PC-9 (cell line): ENCODE results near the gene C21orf91. TPM values are rescaled to one million over a fixed set of nuclear protein-coding genes. Genes with fewer than 3 reads are reported as not detected.

Source experiments
- BruUV-seq: library from RNA; stranded (reverse); fragments of 400-500 nt; replicated peaks from 2 replicates; lab custom pipeline; 2021; lab: Mats Ljungman, UMichigan
- CTCF ChIA-PET: fragments of 300-600 bp; sonication (Branson Sonifier 250); formaldehyde crosslinking; loops from one replicate; lab custom pipeline; 2022; ENCODE audit warnings: antibody characterized with exemption; lab: Charles Lee
- POLR2A ChIA-PET: fragments of 300-600 bp; sonication (Branson Sonifier 250); formaldehyde crosslinking; loops from one replicate; lab custom pipeline; 2022; ENCODE audit warnings: antibody characterized with exemption; ENCODE audit not compliant: unreplicated experiment; lab: Charles Lee
- DNase-seq, 2 experiments: peaks; one replicate each; pipeline versions ENCODE4 v3.0.0 to v3.0.0-alpha.2; 2015 to 2022; ENCODE audit warnings: mixed read lengths in 1 of 2
- H2AFZ ChIP-seq: fragments of 200-600 bp; sonication (generic); 2 replicates; pipeline ENCODE4 v1.8.1; 2017; ENCODE audit warnings: antibody characterized with exemption
- H3F3A ChIP-seq: fragments of 200-600 bp; sonication (generic); 2 replicates; pipeline ENCODE4 v1.8.1; 2017; ENCODE audit warnings: antibody characterized with exemption, mild to moderate bottlenecking, low read depth; ENCODE audit not compliant: insufficient read depth
- H3K27ac ChIP-seq: fragments of 200-600 bp; sonication (generic); 2 replicates; pipeline ENCODE4 v1.6.1; 2016; ENCODE audit warnings: mixed run types
- H3K27me3 ChIP-seq: fragments of 200-600 bp; sonication (generic); 2 replicates; pipeline ENCODE4 v1.6.1; 2016; ENCODE audit warnings: low read depth, mixed run types; ENCODE audit not compliant: insufficient read depth
- H3K36me3 ChIP-seq: fragments of 200-600 bp; sonication (generic); 2 replicates; pipeline ENCODE4 v1.6.1; 2016; ENCODE audit warnings: low read depth, mixed run types
- H3K4me1 ChIP-seq: fragments of 200-600 bp; sonication (generic); replicated peaks from 2 replicates; pipeline ENCODE4 v1.6.1; 2016; ENCODE audit warnings: mixed run types; ENCODE audit not compliant: insufficient read depth
- H3K4me2 ChIP-seq: fragments of 200-600 bp; sonication (generic); 2 replicates; pipeline ENCODE4 v1.6.1; 2017; ENCODE audit warnings: mixed run types
- H3K4me3 ChIP-seq: fragments of 200-600 bp; sonication (generic); 2 replicates; pipeline ENCODE4 v1.6.1; 2016; ENCODE audit warnings: mixed run types
- H3K79me2 ChIP-seq: fragments of 200-600 bp; sonication (generic); 2 replicates; pipeline ENCODE4 v1.6.1; 2017; ENCODE audit warnings: low read depth, mixed run types
- H3K9me2 ChIP-seq: fragments of 200-600 bp; sonication (generic); 2 replicates; pipeline ENCODE4 v1.8.1; 2017; ENCODE audit warnings: mild to moderate bottlenecking; ENCODE audit not compliant: insufficient read depth
- H3K9me3 ChIP-seq: fragments of 200-600 bp; sonication (generic); 2 replicates; pipeline ENCODE4 v1.8.1; 2016; ENCODE audit warnings: low read depth; ENCODE audit not compliant: insufficient read depth
- H4K20me1 ChIP-seq: fragments of 200-600 bp; sonication (generic); 2 replicates; pipeline ENCODE4 v1.8.1; 2017; ENCODE audit not compliant: insufficient read depth
- EZH2 ChIP-seq: fragments of 200-600 bp; sonication (generic); IDR thresholded peaks from 2 replicates; pipeline ENCODE4 v1.8.0; 2017; ENCODE audit warnings: antibody characterized with exemption, low read depth
- intact Hi-C: fragments of 100-400 bp; cut with micrococcal nuclease; formaldehyde crosslinking; loops from one replicate; pipeline ENCODE4 v1.10.0; 2022; ENCODE audit not compliant: unreplicated experiment
- total RNA-seq: library from RNA; stranded (reverse); gene quantifications from 2 replicates; pipeline ENCODE4 v1.2.3, GENCODE V29; 2021
- TF ChIP-seq, protein P1 (sequence below): fragments of 200-600 bp; sonication (generic); conservative IDR thresholded peaks from 2 replicates; pipeline ENCODE4 v1.6.1; 2017; ENCODE audit warnings: mixed run types, antibody characterized with exemption, mild to moderate bottlenecking, moderate library complexity

The C21orf91 gene
- total RNA-seq, 1 experiment from 2014 or later, result 15.5 TPM

DNA sequence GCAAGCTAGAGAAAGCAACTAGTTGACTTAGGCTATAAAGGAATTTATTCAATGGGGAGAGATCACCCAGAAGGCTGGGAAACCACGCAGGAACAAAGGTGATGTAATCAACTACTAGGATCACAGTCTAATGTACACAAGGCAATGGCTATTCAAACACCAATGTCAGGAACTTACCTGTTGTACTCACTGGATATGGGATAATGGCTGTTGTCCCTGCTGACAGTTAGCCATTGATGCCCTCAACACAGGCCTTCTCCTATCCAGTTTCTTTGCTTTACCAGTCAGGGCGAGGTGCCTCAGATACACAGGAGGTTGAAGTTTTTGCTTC lies 32.3 kb downstream of the C21orf91 start:
- Histone ChIP-seq H3K27me3 (no peaks in the 10 kb centered on the region), H3K9me2 (no peaks in the 10 kb centered on the region), H3K9me3 (no peaks in the 10 kb centered on the region), H3K27ac (no peak overlapping the region), H2AFZ (no peak overlapping the region), H3K79me2 (no peaks in the 10 kb centered on the region), H3K36me3 (peaks cover 7% of the 10 kb centered on the region; the same call in 1 of the 2 replicates), H3K4me3 (no peak overlapping the region), H3K4me2 (no peak overlapping the region), H4K20me1 (no peaks in the 10 kb centered on the region), H3F3A (no peaks in the 10 kb centered on the region), H3K4me1 (no peaks in the 10 kb centered on the region)
- ChIA-PET POLR2A (no interaction called here), CTCF (no interaction called here)
- DNase-seq, result no peak
- no TSS peak for BruUV-seq
- intact Hi-C loops, result no loop called here
- no peak for TF ChIP-seq EZH2
- TF ChIP-seq, protein P1, sequence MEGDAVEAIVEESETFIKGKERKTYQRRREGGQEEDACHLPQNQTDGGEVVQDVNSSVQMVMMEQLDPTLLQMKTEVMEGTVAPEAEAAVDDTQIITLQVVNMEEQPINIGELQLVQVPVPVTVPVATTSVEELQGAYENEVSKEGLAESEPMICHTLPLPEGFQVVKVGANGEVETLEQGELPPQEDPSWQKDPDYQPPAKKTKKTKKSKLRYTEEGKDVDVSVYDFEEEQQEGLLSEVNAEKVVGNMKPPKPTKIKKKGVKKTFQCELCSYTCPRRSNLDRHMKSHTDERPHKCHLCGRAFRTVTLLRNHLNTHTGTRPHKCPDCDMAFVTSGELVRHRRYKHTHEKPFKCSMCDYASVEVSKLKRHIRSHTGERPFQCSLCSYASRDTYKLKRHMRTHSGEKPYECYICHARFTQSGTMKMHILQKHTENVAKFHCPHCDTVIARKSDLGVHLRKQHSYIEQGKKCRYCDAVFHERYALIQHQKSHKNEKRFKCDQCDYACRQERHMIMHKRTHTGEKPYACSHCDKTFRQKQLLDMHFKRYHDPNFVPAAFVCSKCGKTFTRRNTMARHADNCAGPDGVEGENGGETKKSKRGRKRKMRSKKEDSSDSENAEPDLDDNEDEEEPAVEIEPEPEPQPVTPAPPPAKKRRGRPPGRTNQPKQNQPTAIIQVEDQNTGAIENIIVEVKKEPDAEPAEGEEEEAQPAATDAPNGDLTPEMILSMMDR, result no peak

- no peaks in the 10 kb centered on the region for H3K9me3 ChIP-seq
- H3K27ac ChIP-seq, result no peak overlapping the region
- no peak for DNase-seq
- intact Hi-C loops, result no loop called here
- no peak overlapping the region for H2AFZ ChIP-seq
- ChIA-PET POLR2A (no interaction called here), CTCF (no interaction called here)
- peaks cover 7% of the 10 kb centered on the region; the same call in 1 of the 2 replicates for H3K36me3 ChIP-seq
- H3K4me1 ChIP-seq, result no peaks in the 10 kb centered on the region
- no peaks in the 10 kb centered on the region for H3K9me2 ChIP-seq
- no peaks in the 10 kb centered on the region for H3K79me2 ChIP-seq
- no peaks in the 10 kb centered on the region for H4K20me1 ChIP-seq
- H3F3A ChIP-seq, result no peaks in the 10 kb centered on the region
- H3K4me2 ChIP-seq, result no peak overlapping the region
- TF ChIP-seq EZH2, result no peak
- TF ChIP-seq, protein P1, result no peak
- H3K27me3 ChIP-seq, result no peaks in the 10 kb centered on the region
- H3K4me3 ChIP-seq, result no peak overlapping the region
- no TSS peak for BruUV-seq
These were observed 32.9 kb downstream of the C21orf91 start for GRCh38 chr21:17786071-17786850.

GRCh38 chr21:17785403-17785788 lies 33.8 kb downstream of the C21orf91 start:
- TF ChIP-seq, protein P1, result no peak
- TF ChIP-seq EZH2, result no peak
- Histone ChIP-seq H3K9me3 (no peaks in the 10 kb centered on the region), H3K4me3 (no peak overlapping the region), H3K79me2 (no peaks in the 10 kb centered on the region), H4K20me1 (no peaks in the 10 kb centered on the region), H3K9me2 (no peaks in the 10 kb centered on the region), H3K4me2 (no peak overlapping the region), H3K27ac (no peak overlapping the region), H3K27me3 (no peaks in the 10 kb centered on the region), H3K4me1 (no peaks in the 10 kb centered on the region), H2AFZ (no peak overlapping the region), H3K36me3 (peaks cover 7% of the 10 kb centered on the region; the same call in 1 of the 2 replicates), H3F3A (no peaks in the 10 kb centered on the region)
- DNase-seq, result no peak
- ChIA-PET CTCF (no interaction called here), POLR2A (no interaction called here)
- intact Hi-C loops, result no loop called here
- BruUV-seq, result no TSS peak
